ENCODE results near the gene NR5A2. TPM values are rescaled to one million over a fixed set of nuclear protein-coding genes. Genes with fewer than 3 reads are reported as not detected.

Gene NR5A2
- total RNA-seq, 2 experiments from 2014 or later: 0.13 to 0.15 TPM

DNA sequence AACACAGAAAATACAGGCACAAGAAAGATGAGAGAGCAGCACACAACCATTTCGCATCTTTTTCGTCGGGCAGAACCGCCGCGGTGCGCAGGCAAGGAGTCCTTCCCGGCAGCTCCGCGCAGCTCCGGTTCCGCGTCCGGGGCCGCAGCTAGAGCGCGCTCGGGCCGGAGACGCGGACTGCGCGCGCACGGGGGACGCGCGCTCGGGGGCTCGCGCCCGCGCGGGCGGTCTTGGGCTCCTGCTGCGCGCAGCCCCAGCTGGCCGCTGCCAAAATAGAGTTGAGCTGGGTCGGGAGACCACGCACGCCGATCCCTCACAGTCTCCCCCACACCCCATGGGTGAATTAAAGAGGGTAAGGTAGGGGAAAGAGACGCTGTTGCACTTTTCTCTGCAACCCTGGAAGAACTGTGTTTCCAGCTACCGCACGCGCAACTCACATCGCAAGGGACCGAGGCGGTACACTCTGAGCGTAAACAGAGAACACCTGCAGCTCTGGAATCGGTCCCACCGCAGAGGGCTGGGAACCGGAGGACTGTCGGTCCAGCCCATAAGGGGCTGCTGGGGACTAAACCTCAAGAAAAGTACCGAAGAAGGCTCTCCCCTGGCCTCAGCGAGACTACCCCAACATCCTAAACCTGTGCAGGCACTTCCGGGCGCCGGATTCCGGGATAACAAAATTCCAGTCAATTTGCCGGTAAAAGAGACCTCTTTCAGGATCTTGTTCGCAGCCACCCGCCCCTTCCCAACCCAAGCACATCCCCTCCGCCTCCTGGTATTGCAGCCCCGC lies 1.7 kb downstream of the NR5A2 start:
- H3K27ac Mint-ChIP-seq: no peak overlapping the region
- ChIA-PET CTCF (interaction anchor here (1.2 kb wide), 1 partner anchor 11 kb away, joined by 4 read pairs; no protein-coding TSS in a partner anchor), POLR2A (no interaction called here)
- no peaks in the 10 kb centered on the region for H3K36me3 Mint-ChIP-seq (ENCODE audit: low read depth)
- no peaks in the 10 kb centered on the region for H3K9me3 Mint-ChIP-seq
- peak overlapping the region; percentile 39 for H3K4me3 Mint-ChIP-seq
- H3K27me3 Mint-ChIP-seq: peaks cover 47% of the 10 kb centered on the region
- peaks cover 6% of the 10 kb centered on the region for H3K4me1 Mint-ChIP-seq
- no peak for DNase-seq

DNA sequence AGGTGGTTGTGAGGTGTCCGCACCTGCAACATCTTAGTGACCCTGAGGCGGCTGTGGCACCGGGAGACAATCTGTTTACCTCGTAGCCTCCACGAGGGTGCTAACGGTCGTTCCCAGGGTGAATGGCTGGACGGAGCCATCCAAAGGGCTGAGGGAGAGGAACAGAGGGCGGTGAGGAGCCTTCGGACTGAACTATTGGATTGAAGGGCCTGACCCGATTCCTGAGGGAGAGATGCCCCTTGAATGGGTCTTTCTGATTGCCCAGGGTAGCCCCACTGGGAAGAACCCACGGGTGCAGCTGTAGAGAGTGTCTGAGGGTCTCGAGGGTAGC lies 2.3 kb downstream of the NR5A2 start:
- peaks cover 6% of the 10 kb centered on the region for H3K4me1 Mint-ChIP-seq
- POLR2A ChIA-PET: no interaction called here
- peak overlapping the region; percentile 13 for H3K4me3 Mint-ChIP-seq
- DNase-seq: no peak
- no peaks in the 10 kb centered on the region for H3K9me3 Mint-ChIP-seq
- CTCF ChIA-PET: interaction anchor here (1.2 kb wide), 1 partner anchor 10 kb away, joined by 4 read pairs; no protein-coding TSS in a partner anchor
- peaks cover 47% of the 10 kb centered on the region for H3K27me3 Mint-ChIP-seq
- no peak overlapping the region for H3K27ac Mint-ChIP-seq
- no peaks in the 10 kb centered on the region for H3K36me3 Mint-ChIP-seq (ENCODE audit: low read depth)

DNA sequence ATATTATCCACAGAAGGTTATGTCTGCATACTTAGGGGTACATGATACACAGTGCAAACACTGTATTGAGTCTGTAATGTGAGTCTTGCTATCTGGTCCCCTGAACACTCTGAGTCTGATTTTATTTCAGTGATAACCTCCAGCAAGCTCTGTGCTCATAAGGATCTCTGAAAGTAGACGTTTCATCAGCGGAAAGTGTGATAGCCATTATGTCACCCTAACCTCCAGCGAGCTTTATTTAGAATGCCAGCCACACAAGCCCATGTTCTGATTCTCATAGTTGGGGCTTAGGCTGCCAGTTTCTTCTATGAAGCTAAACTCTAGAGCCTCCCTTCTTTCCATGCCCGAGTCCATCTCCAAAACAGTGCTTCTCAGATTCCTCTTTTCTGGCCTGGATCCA lies 3.3 kb downstream of the NR5A2 start:
- no peaks in the 10 kb centered on the region for H3K9me3 Mint-ChIP-seq

DNA sequence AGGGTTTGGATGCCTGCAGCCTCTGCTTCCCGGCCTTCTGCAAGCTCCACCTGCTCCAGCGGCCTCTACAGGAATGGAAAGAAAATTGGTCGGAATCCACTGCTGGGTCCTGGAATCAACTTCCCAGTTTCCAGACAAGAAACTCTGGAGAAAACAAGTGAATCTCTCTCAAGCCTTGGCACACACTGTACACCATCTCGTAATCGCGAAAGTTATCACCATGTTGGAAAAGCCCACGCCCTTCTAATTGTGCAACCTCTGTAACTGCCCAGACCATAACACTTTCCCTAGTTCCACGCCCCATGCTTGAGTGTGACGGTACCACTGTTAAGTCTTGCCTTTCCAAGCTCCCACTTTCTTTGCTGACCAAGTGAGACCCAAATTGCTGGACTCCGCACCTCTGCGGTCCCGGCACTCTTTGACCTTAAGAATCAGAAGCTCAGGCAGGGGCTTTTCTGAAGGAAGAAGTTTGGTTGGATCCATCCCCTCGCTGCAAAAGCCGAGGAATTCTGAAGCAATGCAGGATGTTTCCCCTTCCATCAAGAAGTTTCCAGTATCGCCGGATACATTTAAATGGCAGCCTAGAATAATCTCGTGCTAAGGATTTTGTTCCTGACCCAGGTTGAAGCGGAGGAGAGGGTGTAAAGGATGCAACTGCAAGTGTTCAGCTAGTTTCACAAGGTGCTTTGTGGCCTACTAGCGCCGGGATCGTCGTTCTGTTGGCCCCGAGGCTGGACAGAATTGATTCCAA lies 6.2 kb downstream of the NR5A2 start:
- no peaks in the 10 kb centered on the region for H3K9me3 Mint-ChIP-seq
- H3K36me3 Mint-ChIP-seq (ENCODE audit: low read depth): no peaks in the 10 kb centered on the region
- no peak overlapping the region for H3K4me3 Mint-ChIP-seq
- H3K4me1 Mint-ChIP-seq: peaks cover 6% of the 10 kb centered on the region
- ChIA-PET CTCF (no interaction called here), POLR2A (no interaction called here)
- no peak overlapping the region for H3K27ac Mint-ChIP-seq
- no peak for DNase-seq
- peaks cover 30% of the 10 kb centered on the region for H3K27me3 Mint-ChIP-seq

More for the DNA sequence above, 3.3 kb downstream of the NR5A2 start:
- Mint-ChIP-seq H3K4me1 (peaks cover 8% of the 10 kb centered on the region), H3K4me3 (no peak overlapping the region), H3K27me3 (peaks cover 43% of the 10 kb centered on the region), H3K36me3 (ENCODE audit: low read depth) (no peaks in the 10 kb centered on the region), H3K27ac (no peak overlapping the region)
- POLR2A ChIA-PET: no interaction called here
- CTCF ChIA-PET: no interaction called here
- DNase-seq: no peak

DNA sequence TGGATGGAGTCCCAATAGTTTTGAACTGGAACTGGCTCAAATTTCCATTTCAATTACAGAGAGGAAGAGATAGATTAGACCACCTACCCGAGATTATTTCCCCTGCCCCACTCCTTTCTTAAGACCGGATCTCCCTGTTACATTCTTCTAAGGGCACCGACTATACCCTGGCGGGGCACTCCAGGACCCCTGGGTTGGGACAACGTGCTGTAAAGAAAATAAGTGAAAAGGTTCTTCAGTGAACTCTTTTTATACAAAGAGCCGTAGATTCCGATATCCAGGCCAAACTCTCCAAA lies 6.7 kb downstream of the NR5A2 start:
- Mint-ChIP-seq H3K27ac (no peak overlapping the region), H3K36me3 (ENCODE audit: low read depth) (no peaks in the 10 kb centered on the region), H3K9me3 (no peaks in the 10 kb centered on the region), H3K4me1 (peaks cover 4% of the 10 kb centered on the region), H3K27me3 (peaks cover 29% of the 10 kb centered on the region), H3K4me3 (no peak overlapping the region)
- DNase-seq: no peak
- ChIA-PET CTCF (no interaction called here), POLR2A (no interaction called here)

DNA sequence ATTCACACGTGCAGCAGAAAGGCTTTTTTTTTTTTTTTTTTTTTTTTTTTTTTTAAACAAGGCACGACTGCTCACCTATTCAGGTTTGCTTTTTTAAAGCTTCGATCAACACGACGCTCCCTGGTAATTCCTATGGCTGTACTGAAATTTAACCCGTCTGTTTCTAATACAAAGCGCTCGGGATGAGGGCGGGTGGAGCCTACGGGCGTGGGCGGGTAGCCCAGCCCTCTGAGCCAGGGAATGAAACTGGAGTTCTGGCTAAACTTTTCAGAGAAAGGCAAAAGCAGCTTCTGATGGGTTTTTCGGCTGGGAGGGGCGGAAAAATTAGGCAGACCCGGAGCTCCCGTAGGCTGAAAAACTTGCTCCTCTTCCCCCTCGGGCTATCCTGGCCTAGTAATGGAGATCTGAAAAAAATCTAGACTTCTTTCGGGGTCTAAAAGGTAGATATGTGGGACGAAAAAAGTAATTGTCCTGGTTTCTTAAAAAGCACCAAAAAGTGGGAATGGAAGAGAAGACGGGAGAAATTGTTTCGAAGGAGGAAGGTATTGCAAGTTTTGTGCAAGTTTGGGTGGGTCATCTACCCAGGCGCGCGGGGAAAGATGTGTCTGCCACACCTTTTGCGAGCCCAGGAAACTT lies 7.4 kb downstream of the NR5A2 start:
- CTCF ChIA-PET: no interaction called here
- POLR2A ChIA-PET: no interaction called here
- H3K27ac Mint-ChIP-seq: no peak overlapping the region
- H3K4me3 Mint-ChIP-seq: no peak overlapping the region
- DNase-seq: no peak
- peaks cover 4% of the 10 kb centered on the region for H3K4me1 Mint-ChIP-seq
- no peaks in the 10 kb centered on the region for H3K36me3 Mint-ChIP-seq (ENCODE audit: low read depth)
- H3K9me3 Mint-ChIP-seq: no peaks in the 10 kb centered on the region
- peaks cover 26% of the 10 kb centered on the region for H3K27me3 Mint-ChIP-seq

DNA sequence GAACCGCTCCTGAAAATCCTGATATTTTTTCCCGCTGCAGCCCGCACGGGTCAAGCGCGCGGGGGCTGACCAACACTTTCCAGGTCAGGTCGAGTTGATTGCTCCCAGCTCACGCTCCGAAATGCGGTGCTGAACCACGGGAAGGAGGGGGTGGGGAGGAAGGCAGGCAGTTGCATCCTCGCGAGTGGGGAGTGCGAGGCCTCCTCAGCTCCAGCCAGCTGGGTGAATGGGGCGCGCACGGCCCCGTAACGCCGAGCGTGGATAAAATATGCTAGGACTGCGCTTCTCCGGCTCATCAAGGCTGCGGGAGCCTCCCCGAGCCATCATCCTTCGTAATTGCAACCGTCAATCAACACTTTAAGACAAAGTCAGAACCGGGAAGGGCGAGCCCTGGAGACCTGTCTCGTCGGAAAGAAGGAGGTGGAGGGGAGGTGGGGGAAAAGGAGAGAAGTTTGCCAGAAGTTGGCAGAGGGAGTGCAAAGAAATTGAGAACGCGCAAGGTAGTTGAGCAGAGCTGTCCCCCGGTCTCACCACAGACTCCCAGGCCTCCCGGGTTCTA lies 8.0 kb downstream of the NR5A2 start:
- Mint-ChIP-seq H3K36me3 (ENCODE audit: low read depth) (no peaks in the 10 kb centered on the region), H3K4me1 (peaks cover 8% of the 10 kb centered on the region), H3K9me3 (no peaks in the 10 kb centered on the region), H3K27ac (no peak overlapping the region), H3K4me3 (no peak overlapping the region), H3K27me3 (peaks cover 26% of the 10 kb centered on the region)
- CTCF ChIA-PET: no interaction called here
- POLR2A ChIA-PET: no interaction called here
- no peak for DNase-seq

DNA sequence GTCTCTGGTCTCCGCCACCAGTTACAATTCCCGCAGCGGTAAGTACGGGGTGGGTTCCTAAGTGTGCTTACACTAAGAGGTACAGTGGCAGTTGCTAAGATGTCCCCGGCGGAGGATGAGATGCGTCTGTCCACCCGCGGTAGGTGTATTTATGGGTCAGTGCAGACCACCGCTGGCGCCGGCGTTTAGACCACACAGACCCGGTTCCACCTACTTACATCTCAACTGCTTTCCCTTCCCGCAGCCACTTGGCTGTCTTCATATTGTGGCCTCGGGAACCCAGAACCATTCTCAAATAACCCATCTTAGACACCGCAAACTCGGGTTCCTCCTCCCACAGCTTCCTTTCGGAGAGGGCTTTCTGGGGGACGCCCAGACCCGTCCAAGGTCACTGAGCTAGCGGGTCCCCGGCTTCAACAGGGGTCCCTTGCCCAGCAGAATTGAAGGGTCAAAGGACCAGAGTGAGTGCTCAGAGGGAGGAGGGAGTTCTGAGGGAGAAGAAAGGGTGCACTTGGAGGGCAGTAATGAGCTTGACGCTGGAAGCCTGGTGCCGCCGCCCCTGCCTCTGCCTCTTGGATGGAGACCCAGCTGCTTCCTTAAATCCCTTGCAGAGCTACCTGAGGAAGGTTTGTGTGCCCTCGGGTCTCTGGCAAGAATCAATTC lies 8.6 kb downstream of the NR5A2 start:
- Mint-ChIP-seq H3K27me3 (peaks cover 26% of the 10 kb centered on the region), H3K9me3 (no peaks in the 10 kb centered on the region), H3K36me3 (ENCODE audit: low read depth) (no peaks in the 10 kb centered on the region), H3K4me1 (peaks cover 10% of the 10 kb centered on the region), H3K4me3 (no peak overlapping the region), H3K27ac (no peak overlapping the region)
- DNase-seq: no peak
- ChIA-PET CTCF (no interaction called here), POLR2A (no interaction called here)

DNA sequence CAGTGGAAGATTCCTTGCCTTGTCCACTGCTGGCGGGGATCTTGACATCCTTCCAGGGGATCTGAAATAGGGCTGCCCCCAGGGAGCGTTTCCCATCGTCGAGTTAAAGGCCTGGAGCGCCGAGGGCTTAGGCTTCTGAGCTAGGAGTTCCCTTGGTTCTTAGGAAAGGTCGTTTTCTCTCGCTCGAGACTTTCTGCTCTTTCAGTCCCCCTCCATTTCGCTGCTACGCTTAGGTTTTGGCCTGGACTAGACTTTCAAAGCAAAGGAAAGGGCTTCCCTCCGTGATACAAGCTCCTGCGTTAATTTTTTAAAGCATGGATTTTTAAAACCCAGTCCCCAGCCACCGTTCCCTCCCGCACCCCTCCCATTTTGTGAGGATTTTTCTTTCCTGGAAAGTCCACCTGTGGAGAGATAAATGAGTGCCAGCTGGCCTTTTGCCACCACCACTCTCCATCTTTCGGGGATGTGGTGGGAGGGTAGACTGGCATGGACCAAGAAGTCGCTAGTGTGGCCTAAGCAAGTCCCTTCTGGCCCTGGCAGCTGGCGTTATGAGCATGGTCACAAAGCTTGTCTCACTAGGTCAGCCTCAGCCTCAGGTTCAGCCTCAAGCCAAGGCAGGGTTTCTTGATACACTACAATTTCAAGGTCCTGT lies 9.2 kb downstream of the NR5A2 start:
- Mint-ChIP-seq H3K27ac (no peak overlapping the region), H3K9me3 (no peaks in the 10 kb centered on the region), H3K27me3 (peaks cover 31% of the 10 kb centered on the region), H3K36me3 (ENCODE audit: low read depth) (no peaks in the 10 kb centered on the region), H3K4me3 (no peak overlapping the region), H3K4me1 (peaks cover 13% of the 10 kb centered on the region)
- CTCF ChIA-PET: no interaction called here
- DNase-seq: no peak
- POLR2A ChIA-PET: no interaction called here

DNA sequence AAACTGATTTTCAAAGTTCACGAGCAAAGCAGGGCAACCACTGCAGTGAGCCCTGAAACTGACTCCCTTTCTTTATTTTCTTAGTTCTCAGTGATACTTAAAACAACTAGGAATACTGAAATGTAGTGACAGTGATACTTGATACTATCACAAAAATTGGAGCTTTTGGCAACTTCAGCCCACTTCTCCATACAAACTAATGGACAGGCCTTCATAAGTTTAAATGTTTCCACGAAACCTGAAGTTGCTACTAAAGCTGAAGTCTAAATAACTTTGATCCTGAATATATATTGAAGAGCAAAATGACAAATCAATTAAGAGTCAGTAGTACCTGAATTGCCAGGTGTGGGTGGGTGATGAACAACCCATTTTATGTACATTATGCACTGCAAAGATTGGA lies 10.0 kb downstream of the NR5A2 start:
- H3K27ac Mint-ChIP-seq: no peak overlapping the region
- DNase-seq: no peak
- CTCF ChIA-PET: no interaction called here
- H3K27me3 Mint-ChIP-seq: peaks cover 31% of the 10 kb centered on the region
- POLR2A ChIA-PET: no interaction called here
- H3K4me1 Mint-ChIP-seq: peaks cover 13% of the 10 kb centered on the region
- H3K9me3 Mint-ChIP-seq: no peaks in the 10 kb centered on the region
- no peaks in the 10 kb centered on the region for H3K36me3 Mint-ChIP-seq (ENCODE audit: low read depth)
- no peak overlapping the region for H3K4me3 Mint-ChIP-seq

DNA sequence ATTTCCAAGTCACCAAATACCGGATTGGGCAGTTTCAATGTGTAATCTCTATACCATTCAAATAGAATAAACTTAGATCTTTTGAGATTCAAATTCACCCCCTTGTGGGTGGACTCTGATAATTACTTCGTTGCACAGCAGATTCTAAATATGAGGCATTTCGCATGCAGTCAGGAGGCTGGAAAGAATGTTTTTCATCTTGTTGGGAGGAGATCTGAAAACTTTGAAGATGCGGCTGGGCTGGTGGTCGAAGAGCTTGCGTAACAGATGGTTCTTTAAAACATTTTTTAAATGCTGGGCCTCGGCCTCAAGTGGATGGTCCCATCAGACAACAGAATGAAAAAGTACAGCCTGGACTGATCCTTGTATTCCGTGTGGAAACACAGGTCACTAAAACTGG lies 10.4 kb downstream of the NR5A2 start:
- H3K27me3 Mint-ChIP-seq: peaks cover 35% of the 10 kb centered on the region
- ChIA-PET POLR2A (no interaction called here), CTCF (no interaction called here)
- H3K4me1 Mint-ChIP-seq: peaks cover 17% of the 10 kb centered on the region
- DNase-seq: no peak
- no peak overlapping the region for H3K27ac Mint-ChIP-seq
- H3K4me3 Mint-ChIP-seq: no peak overlapping the region
- H3K9me3 Mint-ChIP-seq: no peaks in the 10 kb centered on the region
- H3K36me3 Mint-ChIP-seq (ENCODE audit: low read depth): peaks cover 3% of the 10 kb centered on the region

DNA sequence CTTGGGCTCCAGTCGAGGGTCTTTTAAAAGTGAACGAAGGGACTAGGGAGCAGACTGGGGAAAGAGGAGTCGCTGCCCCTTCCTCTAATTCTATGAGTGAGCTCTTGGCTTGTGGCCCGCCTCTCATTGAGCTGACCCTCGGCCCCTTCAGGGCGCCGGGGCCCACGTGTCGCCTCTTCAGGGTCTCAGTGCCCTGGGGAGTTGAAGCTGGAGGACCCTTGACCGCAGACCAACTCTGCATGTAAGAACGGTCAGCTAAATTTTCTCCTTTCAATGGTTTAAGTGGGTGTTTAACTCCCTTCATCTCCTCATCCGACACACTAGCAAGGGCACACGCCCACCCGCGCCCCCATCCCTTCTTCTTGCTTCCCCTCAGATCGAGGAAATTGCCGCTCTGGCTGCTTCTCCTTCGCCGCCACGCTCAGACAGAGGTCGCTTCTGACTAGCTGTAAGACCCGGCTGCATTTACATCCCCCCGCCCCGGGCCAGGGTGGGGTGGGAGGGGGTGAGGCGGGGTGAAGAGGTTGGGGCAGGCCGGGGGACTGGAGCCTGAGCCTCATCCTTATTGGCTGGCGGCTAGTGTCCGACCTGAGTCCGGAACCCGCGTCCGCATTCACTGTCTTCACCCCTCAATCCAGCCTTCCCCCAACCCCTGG lies 10.9 kb downstream of the NR5A2 start:
- Mint-ChIP-seq H3K27ac (no peak overlapping the region), H3K27me3 (peaks cover 40% of the 10 kb centered on the region), H3K4me3 (no peak overlapping the region), H3K9me3 (no peaks in the 10 kb centered on the region), H3K4me1 (peaks cover 19% of the 10 kb centered on the region), H3K36me3 (ENCODE audit: low read depth) (peaks cover 4% of the 10 kb centered on the region)
- POLR2A ChIA-PET: no interaction called here
- CTCF ChIA-PET: no interaction called here
- DNase-seq: no peak
